Raji (cell line): ENCODE data around the gene TWF1.

Source experiments
- POLR2A ChIP-seq: IDR thresholded peaks from 2 replicates; pipeline ENCODE4 v1.6.1; 2011; ENCODE audit warnings: low read depth, low read length, control low read depth; ENCODE audit not compliant: insufficient read depth

TWF1 gene

DNA sequence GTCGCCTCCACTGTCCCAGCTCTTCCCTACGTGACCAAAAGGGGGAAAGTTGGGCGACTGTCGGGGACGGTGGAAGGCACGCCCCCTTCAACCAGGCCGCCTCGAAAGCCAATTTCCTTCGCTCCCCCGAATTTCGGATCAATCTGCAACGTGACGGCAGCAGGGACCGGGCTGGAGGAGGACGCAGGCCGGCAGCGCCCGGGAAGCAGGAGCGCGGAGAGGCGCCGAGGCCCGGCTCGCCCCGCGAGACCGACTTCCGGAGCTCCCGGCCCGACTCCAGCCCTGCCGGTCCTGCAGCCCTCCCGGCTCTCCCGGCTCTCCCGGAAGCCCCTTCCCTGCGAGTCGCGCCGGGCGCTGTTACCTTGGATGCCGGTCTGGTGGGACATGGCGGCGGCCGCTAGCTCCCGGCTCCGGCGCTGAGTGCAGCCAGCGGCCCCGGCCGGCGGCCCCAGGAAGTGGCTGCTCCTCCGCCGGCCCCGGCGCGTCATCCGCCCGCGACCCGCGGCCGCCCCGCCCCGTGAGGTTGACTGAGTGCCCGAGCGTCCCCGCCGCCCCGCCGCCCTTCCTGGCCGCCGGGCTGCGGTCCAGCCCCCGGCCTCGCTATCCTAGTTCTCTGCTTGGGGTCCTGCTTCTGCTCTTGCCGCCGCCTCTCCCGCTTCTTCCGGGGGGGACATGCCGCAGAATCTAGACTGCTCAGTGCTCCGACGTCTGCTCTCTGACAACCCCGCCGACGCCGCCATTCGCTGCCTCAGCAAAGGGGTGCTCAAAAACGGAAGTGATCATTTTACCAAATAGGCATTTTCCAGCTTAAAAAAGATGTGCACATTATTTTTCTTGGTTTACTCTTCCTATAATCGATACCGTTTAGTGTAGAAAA, at the start of gene TWF1:
Gene TWF1 (minus strand): TSS at position 458 of the 877 bp plus-strand sequence. CDS start 72 bp downstream, at position 386.
- TF ChIP-seq POLR2A, result peak; percentile 73

DNA sequence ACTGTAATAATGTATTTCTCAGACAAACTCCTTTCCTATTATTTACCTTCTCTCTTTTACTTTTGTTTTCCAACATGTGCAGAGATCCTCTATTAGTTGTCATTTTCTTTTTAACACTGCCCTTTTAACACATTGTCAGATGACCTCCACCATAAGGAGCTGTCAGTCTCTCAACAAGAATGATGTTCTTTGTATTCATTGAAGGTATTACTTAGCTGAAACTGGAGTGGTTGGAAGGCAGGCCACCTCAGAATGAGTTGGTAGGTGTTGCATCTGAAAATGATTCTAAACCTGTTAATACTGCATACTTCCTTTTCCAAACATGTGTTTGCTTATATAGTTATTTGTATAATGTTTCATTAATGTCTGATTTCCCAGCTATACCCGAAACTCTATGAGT, 46.6 kb upstream of the TWF1 start:
- no peak for TF ChIP-seq POLR2A

DNA sequence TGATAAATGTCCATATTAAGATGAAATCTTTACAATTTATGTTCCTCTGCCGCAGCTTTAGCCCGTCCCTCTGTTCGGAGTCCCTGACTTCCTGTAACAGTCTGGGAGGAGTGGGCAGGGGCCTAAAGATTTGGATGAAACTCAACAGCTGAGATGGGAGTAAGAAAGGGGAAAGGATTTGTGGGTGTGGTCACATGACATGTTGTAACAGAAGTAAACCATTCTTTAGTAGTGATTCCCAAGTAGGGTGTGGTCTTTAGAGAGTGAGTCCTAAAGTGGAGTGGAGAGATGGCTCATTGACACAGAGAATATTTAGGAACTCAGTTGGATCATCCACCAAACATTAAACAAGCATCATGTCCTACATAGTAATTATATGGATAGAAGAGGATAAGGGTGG, 42.7 kb upstream of the TWF1 start:
- TF ChIP-seq POLR2A, result no peak

DNA sequence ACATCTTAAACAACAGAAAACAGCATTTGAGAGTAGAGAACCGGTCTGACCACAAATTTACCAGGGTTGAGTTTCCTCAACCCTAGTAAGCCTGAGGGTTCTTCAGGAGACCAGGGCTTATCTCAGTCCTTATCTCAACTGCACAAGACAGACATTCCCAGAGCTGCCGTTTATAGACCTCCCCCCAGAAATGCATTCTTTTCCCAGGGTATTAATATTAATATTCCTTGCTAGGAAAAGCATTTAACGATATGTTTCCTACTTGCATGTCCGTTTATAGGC, 42.0 kb upstream of the TWF1 start:
- TF ChIP-seq POLR2A, result no peak

DNA sequence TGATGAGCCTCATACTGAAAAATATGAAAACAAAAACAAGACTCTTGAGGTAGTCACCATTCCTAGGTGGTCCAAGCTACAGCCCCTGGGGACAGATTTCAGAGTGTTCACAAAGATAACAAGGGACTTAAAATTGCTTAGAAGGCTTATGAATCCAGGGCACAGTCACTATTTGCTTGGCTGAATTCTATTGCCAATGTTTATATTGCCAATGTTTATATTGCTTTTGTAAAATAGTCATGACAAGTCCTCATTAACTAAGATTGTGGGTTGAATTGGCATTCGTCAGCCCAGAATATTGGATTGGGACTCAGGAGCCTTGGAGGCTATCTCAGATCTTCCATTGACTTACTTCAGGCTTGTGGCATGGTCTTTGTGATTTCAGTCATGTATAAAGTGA, 36.1 kb upstream of the TWF1 start:
- no peak for TF ChIP-seq POLR2A

DNA sequence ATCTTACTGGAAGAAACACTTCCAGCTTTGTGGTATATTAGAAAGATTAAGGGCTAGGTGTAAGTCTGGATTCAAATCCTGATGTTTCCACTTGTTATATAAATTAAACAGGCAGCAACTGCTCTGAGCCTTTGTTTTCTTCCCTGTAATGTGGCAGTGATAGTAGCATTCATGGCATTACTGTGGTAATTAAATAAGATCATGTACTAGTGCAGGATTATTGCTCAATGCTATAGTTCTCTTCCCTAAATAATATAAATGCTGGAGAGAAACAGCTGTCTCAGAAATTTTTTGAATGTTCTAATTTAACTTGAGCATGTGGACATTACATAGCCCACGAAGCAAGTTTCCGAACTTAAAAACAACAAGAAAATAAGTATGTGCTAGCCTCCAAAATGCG, 35.1 kb upstream of the TWF1 start:
- no peak for TF ChIP-seq POLR2A

DNA sequence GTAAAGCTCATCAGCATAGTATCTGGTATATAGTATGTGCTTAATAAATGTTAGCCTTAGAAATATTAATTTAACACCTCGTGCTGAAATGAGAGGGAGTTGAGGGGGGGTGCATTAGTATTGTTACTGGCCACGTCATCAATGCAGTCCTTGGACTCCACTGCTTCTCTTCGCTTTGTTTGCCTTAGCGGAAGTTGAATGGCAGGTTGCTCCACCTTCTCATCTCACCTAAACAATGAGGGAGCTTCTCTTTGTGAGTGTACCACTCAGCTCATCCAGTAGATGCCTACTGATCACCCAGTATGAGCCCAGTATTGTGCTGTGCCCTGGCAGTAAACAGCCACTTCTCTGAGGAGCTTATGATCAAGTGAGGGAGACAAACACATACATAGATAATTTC, 34.2 kb upstream of the TWF1 start:
- no peak for TF ChIP-seq POLR2A

DNA sequence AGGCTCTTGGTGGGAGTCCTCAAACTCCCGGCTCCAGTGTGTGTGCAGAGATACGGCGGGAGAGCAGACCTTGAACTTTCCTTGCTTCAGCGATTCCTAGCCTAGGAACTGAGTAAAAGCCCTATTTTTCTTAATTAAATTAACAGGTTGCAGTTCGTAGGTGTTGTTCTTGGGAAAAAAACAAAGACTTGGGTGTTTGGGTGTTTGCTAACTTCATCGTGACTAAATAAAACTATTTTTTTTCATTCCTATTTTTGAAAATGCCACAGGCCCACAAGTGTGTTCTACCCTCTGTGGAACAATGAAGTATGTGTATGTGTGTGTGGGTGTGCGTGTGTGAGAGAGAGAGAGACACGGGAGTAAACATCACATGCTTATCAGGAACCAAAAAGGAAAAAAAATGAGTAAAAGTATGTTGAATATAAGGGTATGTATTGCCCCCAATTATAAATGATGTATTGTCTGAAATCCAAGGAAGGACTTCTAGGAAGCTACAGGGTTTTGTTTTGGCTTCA, 30.4 kb upstream of the TWF1 start:
- no peak for TF ChIP-seq POLR2A

DNA sequence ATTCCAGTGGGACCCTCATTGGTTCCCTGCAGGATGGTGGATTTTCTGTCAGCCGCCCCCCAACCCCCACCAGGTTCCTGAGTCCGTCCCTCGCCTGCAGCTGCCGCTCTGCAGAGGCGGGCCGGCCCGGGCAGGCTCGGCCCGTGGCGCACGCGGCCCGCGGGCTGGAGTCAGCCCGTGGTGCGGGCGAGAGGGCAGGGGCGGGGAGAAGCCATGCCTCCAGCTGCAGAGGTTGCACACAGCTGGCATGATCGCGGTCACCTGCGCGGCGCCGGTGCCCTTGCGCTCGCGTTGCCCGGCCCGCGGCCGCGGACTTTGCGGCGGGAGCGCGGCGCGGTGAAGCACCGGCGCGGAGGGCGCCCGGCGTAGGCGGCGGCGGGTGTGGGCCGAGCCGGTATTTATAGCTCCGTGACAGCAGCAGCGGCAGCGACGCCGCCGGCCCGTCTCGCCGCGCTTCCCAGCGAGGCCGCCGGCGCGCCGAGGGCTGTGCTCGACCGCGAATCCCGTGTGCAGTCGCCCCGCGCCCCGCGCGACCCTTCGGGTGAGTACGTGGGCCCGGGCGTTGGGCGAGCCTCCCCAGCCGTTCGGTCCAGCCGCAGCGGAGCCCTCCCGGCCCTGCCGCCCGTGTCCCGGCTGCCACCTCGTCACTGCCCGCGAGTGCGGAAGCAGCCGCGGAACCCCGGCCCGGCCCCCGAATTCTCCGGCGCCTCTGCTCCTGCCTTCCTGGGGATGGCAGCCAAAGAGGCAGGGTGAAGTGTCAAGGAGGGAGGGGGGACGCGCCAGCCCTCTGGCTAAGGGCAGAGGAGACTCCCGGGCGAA, 29.7 kb upstream of the TWF1 start, which contains the start of gene TMEM117:
Gene TMEM117 (plus strand): TSS at position 426 of the 819 bp plus-strand sequence.
- TF ChIP-seq POLR2A, result peak; percentile 60

DNA sequence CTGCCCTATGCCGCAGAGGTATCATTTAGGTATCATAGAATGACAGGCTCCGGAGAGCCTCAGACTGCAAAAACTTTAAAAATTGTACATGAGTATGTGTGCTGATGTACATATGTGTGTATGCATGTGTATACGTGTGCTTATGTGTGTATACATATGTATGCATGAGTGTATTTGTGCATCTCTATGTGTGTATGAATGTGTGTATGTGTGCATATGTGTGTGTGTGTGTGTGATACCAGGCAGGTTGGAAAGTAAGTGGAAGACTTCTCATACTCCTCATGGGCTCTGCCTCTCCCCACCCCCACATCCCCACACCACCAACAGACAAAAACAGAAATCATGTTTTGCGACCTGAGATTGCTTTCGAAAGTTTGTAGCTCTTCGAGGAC, 29.1 kb upstream of the TWF1 start:
- TF ChIP-seq POLR2A, result no peak

DNA sequence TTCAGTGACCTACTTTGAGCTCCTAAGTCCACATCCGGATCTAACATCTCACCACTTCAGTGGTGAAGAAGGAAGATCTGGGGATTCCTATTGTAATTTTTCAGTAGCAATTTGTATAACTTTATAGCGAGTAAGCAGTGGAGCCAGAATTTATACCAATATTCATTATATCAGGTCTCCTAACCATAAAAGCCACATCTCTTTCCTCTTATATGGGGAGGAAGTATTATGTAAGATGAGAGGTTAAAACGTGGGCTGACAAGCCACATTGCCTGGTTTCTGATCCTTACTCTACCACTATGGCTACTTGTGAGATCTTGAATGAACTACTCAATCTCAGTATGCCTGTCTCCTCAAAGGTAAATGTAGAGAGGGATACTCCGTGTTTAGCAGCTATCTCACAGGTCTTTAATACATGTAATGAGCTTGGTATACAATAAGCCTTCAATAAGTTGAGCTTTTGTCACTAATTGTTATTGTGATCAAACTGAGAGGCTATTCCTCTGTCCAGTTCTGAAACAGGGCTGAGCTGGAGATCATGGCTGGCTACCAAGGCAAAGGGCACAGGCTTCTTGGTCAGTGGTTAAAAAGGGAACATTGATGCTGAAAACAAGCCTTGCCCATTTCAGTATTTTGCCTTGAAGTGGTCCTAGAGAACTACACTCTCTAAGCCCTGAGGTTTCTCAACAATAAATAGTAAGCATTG, 26.5 kb upstream of the TWF1 start:
- no peak for TF ChIP-seq POLR2A

DNA sequence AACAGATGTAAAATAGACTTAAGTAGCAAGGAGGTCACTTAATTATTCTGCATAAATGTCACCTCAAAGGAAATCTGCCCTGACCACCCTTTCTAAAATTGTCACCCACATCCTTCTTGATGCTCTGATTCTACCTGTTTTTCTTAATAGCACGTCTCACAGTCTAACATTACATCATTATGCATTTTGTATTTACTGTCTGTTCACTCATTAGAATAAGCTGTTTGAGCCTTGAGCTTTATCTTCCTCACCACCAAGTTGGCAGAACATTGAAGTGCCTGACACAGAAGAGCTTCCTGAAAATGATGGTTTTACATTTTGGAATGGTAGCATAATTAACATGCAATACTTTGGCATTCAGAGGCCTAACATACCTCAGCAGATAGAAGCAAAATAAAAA, 21.0 kb upstream of the TWF1 start:
- no peak for TF ChIP-seq POLR2A

DNA sequence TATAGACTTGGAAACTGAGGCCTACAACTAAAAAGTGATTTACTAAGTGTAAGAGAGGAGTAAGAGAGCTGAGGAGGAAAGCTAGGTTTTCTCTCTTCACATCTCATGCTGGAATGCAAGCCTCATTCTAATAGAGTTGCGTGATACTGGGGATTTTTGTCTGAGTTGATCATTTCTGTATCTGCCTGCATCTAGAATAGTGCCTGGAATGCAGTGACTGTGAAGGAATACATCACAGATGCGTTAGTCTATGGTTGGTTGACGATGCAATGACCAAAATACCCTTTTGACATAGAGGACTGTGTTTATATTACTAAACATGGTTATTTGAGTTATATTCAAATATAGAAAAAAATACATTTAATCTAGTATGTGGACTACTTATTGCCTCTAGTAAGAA, 20.6 kb upstream of the TWF1 start:
- TF ChIP-seq POLR2A, result no peak

DNA sequence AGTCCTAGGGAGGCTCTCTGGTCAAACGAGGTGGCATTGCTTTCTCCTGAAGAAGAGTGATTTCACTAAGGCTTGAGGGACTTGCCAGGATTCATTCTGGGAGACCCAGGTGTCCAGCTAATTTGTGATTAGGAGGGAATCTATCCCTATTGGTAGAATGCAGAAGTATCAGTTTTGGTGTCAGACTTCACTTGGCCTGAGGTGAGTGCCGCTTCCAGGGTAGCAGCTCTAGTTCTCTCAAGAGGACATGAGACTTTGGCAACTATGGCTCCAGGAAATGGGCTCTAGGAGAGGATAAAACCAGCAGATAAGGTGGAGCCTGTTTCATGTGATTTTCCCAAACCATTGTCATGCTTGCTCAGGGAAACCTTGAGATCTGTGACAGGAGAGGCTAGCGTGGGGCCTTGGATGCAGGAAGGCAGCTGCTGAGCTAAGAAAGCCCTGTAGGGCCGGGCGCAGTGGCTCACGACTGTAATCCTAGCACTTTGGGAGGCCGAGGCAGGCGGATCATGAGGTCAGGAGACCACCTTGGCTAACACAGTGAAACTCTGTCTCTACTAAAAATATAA, 18.2 kb upstream of the TWF1 start:
- no peak for TF ChIP-seq POLR2A

DNA sequence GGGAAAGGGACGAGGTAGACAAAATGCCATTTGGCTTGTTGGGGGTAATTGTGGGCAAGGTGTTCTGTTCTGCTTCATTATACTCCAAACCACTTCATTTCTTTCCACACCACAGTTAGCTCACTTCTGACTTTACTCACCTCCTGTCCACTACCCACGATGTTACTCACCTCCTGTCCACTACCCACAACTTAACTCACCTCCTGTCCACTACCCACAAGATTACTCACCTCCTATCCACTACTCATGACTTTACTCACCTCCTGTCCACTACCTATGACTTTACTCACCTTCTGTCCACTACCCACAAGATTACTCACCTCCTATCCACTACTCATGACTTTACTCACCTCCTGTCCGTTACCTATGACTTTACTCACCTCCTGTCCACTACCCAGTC, 10.1 kb upstream of the TWF1 start:
- no peak for TF ChIP-seq POLR2A
